GM12874 (cell line): ENCODE measurements around the gene GPR68.

ENCODE experiments used
- TF ChIP-seq, protein P1 (sequence below): IDR thresholded peaks from 2 replicates; pipeline ENCODE4 v1.5.1; 2011; ENCODE audit warnings: low read depth, mild to moderate bottlenecking, control low read depth, low read length, moderate library complexity; ENCODE audit not compliant: insufficient read depth

Gene GPR68

DNA sequence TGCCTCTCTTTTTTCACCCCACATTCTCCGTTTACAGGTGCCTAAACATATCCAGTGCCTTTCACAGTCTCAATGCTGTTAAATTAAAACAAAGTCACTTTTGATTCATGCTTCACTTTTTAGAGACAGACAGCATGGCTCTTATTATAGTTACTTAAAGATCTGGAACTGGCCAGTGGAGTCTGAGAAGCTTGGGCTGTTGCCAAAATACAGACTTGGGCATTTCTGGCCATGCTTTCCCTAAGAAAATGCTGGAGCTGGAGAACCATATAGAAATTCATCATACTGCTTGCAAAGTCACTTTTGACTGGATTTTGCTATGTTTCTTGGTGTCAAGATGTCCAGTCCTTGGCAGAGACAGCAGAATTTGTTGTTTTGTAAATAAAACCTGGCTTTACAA is 12.2 kb upstream of the GPR68 start:
- TF ChIP-seq, protein P1, sequence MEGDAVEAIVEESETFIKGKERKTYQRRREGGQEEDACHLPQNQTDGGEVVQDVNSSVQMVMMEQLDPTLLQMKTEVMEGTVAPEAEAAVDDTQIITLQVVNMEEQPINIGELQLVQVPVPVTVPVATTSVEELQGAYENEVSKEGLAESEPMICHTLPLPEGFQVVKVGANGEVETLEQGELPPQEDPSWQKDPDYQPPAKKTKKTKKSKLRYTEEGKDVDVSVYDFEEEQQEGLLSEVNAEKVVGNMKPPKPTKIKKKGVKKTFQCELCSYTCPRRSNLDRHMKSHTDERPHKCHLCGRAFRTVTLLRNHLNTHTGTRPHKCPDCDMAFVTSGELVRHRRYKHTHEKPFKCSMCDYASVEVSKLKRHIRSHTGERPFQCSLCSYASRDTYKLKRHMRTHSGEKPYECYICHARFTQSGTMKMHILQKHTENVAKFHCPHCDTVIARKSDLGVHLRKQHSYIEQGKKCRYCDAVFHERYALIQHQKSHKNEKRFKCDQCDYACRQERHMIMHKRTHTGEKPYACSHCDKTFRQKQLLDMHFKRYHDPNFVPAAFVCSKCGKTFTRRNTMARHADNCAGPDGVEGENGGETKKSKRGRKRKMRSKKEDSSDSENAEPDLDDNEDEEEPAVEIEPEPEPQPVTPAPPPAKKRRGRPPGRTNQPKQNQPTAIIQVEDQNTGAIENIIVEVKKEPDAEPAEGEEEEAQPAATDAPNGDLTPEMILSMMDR: no peak

DNA sequence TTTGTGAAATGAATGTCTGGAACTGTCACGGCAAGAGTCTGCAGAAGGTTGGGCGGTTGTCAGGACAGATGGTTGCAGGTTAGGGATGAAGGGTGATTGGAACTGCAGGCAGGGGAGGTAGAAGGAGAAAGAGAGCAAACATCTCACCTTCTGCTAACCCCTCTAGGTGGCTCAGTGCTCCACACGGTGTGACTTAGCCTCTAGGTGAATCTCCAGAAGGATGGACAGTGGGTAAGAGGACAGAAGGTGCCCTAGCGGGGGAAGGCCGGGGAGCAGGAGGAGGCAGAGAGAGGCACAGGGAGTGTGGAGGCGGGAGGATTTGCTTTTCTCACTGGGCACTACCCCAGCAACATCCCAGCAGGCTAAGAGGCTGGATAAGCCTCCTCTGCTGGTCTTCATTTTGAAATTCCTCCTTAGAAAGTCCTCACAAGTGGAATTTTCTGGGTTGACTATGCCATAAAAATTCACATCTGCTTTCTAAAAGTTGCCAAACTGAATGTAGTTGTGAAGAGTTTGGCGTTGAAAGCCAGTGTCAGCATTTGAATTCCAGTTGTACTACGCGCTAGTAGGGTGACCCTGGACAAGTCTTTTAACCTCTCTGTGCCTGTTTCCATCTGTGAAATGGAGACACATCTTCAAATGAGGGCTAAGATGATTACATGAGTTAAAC is 10.7 kb upstream of the GPR68 start:
- TF ChIP-seq, protein P1: no peak

DNA sequence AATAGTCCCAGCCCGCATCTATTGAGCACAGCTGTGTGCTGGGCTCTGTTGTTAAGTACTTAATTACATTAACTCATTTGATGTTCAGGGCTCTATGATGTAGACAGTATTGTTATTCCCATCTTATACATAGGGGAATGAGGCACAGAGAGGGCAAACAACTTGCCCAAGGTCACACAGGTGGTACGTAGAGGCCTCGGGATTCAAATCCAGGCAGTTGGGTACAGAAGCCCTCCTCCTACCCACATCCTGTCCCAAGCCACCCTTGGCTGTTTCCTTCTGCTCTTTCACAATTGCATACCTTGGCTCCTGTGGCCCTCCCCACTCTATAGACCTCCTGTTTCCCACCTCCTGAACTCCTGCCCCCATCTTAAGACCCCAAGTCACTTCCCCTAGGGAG is 10.0 kb upstream of the GPR68 start:
- TF ChIP-seq, protein P1: no peak

DNA sequence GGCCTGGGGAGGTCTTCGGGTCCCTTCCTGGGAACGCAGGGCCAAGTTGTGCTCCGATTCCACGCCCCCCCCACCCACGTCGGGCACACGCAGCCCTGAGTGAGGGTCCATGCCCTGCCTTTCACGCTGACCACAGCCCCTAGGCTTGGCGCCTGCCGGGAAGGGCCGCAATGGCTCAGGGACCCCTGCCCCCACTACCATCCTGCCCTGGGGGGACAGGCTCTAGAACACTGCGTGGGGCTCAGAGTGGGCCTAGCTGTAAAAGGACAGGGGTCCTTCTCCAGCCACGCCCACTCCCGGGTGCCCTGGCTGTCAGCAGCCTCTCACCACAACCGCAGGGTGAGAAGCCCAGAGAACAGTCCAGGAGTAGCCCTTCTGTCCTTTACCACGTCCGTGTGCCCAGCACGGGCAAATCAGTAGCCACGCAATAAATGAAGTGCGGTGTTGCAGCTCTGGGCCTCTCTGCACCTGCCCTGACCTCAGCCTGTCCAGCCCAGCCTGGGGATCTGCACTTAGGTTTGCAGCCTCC is 9.4 kb upstream of the GPR68 start:
- TF ChIP-seq, protein P1: no peak

DNA sequence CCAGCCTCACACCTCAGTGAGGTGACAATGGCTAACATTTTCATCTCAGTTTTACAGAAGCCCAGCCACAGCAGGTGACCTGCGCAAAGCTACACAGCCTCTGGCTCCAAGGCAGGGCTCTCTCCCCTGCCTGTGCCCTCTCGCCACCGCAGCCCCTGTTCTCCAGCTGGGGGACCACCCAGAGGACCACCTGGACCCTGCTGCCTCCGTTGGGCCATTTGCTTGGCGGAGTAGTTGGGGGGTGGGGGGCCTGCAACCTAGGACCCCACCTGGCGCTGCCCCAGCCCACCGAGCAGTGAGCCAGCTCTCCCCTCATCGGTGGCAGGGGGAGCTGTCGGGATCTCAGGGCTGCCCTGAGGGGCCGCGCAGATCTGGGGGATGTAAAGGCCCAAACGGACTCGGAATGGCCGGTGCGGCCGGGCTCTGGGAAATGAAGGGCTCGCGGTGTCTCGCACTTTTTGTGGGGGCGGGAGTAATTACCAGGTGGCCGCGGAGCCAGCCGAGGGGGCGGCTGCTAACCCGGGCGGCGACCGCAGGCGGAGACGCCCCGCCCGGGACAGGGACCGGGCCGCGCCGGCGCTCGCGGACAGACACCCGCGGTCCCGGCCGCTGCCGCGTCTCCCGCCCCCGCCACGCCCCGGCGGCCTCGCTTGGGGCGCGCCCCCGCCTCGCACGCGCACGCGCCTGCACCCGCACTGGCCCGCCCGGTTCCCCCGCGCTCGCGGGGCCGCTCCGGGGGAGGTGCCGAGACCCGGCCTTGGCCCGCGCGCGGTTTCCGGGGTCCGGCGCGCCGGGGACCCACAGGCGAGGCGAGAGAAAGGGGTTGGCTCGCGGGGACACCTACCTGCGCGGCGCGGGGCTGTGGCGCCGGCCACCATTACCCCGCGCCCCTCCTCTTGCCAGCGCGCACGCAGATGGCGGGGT is 8.6 kb upstream of the GPR68 start:
- TF ChIP-seq, protein P1: peak; percentile 21; the same call in 1 of the 2 replicates

DNA sequence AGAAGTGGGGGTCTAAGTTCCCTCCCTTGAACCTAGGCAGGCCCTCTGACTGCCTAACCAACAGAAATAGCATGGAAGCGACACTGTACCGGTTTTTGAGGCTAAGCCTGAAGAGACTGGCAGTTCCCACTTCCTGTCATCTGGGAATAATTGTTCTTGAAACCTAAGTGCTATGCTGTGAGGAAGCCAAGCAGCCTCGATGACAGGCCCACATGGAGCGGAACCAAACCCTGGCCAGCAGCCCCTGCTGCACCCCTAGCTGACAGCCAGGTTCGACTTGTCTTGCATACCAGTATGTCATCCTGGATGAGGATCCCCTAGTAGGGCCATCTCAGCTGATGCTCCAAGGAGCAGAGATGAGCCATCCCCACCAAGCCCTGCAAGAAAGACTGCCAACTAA is 6.4 kb upstream of the GPR68 start:
- TF ChIP-seq, protein P1: no peak

DNA sequence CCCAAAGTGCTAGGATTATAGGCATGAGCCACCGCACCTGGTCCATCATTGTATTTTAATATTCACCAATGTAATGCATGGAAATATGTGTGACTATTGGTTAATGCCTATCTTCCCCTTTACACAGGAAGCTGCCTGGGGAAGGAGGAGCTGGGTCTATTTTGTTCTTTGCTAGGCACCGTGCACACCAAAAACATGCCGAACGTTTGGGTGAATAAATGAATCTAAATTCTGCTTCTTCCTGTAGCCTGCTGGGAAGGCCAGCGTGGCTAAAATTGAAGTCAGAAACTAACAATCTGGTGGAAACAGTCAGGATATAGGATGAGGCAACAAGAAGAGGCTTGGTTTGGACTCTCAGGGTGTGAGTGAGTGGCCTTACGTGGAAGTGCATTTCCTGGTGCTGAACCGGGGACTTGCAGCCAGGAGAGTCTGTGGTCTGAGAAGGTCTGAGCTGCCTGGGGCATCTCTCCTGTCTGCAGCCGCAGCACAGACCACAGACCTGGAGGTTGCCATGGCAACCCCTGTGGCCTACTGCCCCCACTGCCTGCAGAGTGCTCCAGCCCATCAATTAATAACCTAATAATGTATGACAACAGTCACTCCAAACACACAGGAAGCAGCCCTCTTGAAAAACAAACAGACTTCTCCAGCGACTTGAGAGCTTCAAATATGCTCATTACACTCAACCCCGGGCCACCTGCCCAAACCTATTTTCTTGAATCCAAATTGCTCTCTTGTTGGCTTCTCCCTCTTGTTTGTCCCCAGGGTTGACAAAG is 5.5 kb upstream of the GPR68 start:
- TF ChIP-seq, protein P1: no peak
